SU-DHL-6 (cell line): ENCODE data around the gene IL10RB.

ENCODE experiments used
- H2AFZ ChIP-seq: fragments of 200-600 bp; sonication (generic); 2 replicates; pipeline ENCODE4 v1.6.1; 2014; ENCODE audit warnings: low read depth, mild to moderate bottlenecking, moderate library complexity, mixed read lengths, antibody characterized with exemption, low read length; ENCODE audit not compliant: severe bottlenecking
- H3F3A ChIP-seq: fragments of 200-600 bp; shearing (Covaris generic); 2 replicates; pipeline ENCODE4 v1.6.0; 2016; ENCODE audit warnings: antibody characterized with exemption, mild to moderate bottlenecking; ENCODE audit not compliant: insufficient read depth
- H3K27ac ChIP-seq: fragments of 200-600 bp; sonication (generic); 2 replicates; pipeline ENCODE4 v1.5.1; 2016; ENCODE audit warnings: low read depth, mild to moderate bottlenecking, low read length, moderate library complexity, mixed read lengths
- H3K27me3 ChIP-seq: fragments of 200-600 bp; sonication (generic), shearing (Covaris generic); 2 replicates; pipeline ENCODE4 v1.6.0; 2014; ENCODE audit warnings: mild to moderate bottlenecking, low read length
- H3K36me3 ChIP-seq: fragments of 200-600 bp; sonication (generic); 2 replicates; pipeline ENCODE4 v1.6.1; 2014; ENCODE audit warnings: mild to moderate bottlenecking, low read length, mixed read lengths
- H3K4me2 ChIP-seq: fragments of 300-600, 200-600 bp; shearing (Covaris generic), sonication (generic); 2 replicates; pipeline ENCODE4 v1.6.0; 2014; ENCODE audit warnings: low read length, low read depth, mild to moderate bottlenecking; ENCODE audit not compliant: poor library complexity, severe bottlenecking
- H3K4me3 ChIP-seq: fragments of 200-600 bp; sonication (generic); 2 replicates; pipeline ENCODE4 v1.5.1; 2014; ENCODE audit warnings: antibody characterized with exemption, low read length, mild to moderate bottlenecking, mixed read lengths; ENCODE audit not compliant: insufficient read depth, poor library complexity, severe bottlenecking
- H3K79me2 ChIP-seq: fragments of 200-600 bp; sonication (generic); 2 replicates; pipeline ENCODE4 v1.6.1; 2014; ENCODE audit warnings: mild to moderate bottlenecking, low read length, moderate library complexity; ENCODE audit not compliant: insufficient read depth
- H3K9ac ChIP-seq: fragments of 200-600 bp; sonication (generic); 2 replicates; pipeline ENCODE4 v1.7.0; 2014; ENCODE audit warnings: mild to moderate bottlenecking, low read length
- H3K9me2 ChIP-seq: fragments of 200-600 bp; sonication (generic); replicated peaks from 2 replicates; pipeline ENCODE4 v1.6.1; 2014; ENCODE audit warnings: low read length; ENCODE audit not compliant: insufficient read depth
- H3K9me3 ChIP-seq: fragments of 200-600 bp; sonication (generic); 2 replicates; pipeline ENCODE4 v1.6.1; 2014; ENCODE audit warnings: low read length, mixed read lengths; ENCODE audit not compliant: insufficient read depth
- H4K20me1 ChIP-seq: fragments of 200-600 bp; sonication (generic); 2 replicates; pipeline ENCODE4 v1.6.1; 2014; ENCODE audit warnings: low read depth, mild to moderate bottlenecking, antibody characterized with exemption, low read length, moderate library complexity, mixed read lengths
- EZH2phosphoT487 ChIP-seq: fragments of 200-600 bp; sonication (generic), shearing (Covaris generic); conservative IDR thresholded peaks from 2 replicates; pipeline ENCODE4 v1.6.1; 2018; ENCODE audit warnings: mild to moderate bottlenecking, antibody characterized with exemption, low read length, moderate library complexity, mixed read lengths
- TF ChIP-seq, protein P1 (sequence below): fragments of 200-600 bp; sonication (generic); IDR thresholded peaks from one replicate; pipeline ENCODE4 v1.5.1; 2017; ENCODE audit warnings: antibody characterized with exemption, mild to moderate bottlenecking, low read length, moderate library complexity; ENCODE audit not compliant: insufficient read depth, poor library complexity, severe bottlenecking

IL10RB gene

DNA sequence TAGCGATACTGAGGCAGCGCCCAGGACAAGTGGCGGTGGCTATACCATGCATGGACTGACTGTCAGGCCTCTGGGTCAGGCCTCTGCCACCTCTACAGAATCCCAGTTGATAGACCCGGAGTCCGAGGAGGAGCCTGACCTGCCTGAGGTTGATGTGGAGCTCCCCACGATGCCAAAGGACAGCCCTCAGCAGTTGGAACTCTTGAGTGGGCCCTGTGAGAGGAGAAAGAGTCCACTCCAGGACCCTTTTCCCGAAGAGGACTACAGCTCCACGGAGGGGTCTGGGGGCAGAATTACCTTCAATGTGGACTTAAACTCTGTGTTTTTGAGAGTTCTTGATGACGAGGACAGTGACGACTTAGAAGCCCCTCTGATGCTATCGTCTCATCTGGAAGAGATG is 3.2 kb upstream of the IL10RB start:
- no peak overlapping the region for H3K9ac ChIP-seq
- TF ChIP-seq, protein P1, sequence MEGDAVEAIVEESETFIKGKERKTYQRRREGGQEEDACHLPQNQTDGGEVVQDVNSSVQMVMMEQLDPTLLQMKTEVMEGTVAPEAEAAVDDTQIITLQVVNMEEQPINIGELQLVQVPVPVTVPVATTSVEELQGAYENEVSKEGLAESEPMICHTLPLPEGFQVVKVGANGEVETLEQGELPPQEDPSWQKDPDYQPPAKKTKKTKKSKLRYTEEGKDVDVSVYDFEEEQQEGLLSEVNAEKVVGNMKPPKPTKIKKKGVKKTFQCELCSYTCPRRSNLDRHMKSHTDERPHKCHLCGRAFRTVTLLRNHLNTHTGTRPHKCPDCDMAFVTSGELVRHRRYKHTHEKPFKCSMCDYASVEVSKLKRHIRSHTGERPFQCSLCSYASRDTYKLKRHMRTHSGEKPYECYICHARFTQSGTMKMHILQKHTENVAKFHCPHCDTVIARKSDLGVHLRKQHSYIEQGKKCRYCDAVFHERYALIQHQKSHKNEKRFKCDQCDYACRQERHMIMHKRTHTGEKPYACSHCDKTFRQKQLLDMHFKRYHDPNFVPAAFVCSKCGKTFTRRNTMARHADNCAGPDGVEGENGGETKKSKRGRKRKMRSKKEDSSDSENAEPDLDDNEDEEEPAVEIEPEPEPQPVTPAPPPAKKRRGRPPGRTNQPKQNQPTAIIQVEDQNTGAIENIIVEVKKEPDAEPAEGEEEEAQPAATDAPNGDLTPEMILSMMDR: no peak
- no peak for TF ChIP-seq EZH2phosphoT487
- H3K4me3 ChIP-seq: no peak overlapping the region
- no peak overlapping the region for H3K4me2 ChIP-seq
- no peaks in the 10 kb centered on the region for H3K9me2 ChIP-seq
- H4K20me1 ChIP-seq: no peaks in the 10 kb centered on the region
- peaks cover 45% of the 10 kb centered on the region for H3F3A ChIP-seq
- H3K27me3 ChIP-seq: no peaks in the 10 kb centered on the region
- H3K27ac ChIP-seq: no peak overlapping the region
- H3K9me3 ChIP-seq: no peaks in the 10 kb centered on the region
- H3K79me2 ChIP-seq: peaks cover 14% of the 10 kb centered on the region; the same call in 1 of the 2 replicates
- H2AFZ ChIP-seq: no peak overlapping the region
- H3K36me3 ChIP-seq: 0 out of 2 replicates have a peak, but pooled peaks cover 3% of the 10 kb centered on the region

DNA sequence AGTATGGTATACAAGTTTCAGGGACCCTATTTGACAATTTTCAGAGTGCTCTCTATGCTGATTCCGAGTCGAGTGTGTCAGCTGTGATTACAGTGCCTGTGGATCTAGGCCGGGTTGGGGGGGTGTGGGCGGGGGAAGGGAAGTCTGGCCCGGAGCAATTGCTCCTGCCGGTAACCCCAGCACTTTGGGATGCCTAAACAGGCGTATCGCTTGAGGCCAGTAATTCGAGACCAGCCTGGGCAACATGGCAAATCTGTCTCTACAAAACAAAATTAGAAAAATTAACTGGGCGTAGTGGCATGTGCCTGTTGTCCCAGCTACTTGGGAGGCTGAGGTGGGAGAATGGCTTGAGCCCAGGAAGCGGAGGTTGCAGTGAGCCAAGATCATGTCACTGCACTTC is 1.6 kb upstream of the IL10RB start:
- H3K79me2 ChIP-seq: peaks cover 18% of the 10 kb centered on the region; the same call in 1 of the 2 replicates
- no peaks in the 10 kb centered on the region for H3K9me3 ChIP-seq
- no peak overlapping the region for H3K4me2 ChIP-seq
- H3K27ac ChIP-seq: no peak overlapping the region
- H4K20me1 ChIP-seq: no peaks in the 10 kb centered on the region
- no peak overlapping the region for H3K9ac ChIP-seq
- H3K27me3 ChIP-seq: no peaks in the 10 kb centered on the region
- H3K36me3 ChIP-seq: 0 out of 2 replicates have a peak, but pooled peaks cover 2% of the 10 kb centered on the region
- H3K4me3 ChIP-seq: no peak overlapping the region
- no peaks in the 10 kb centered on the region for H3K9me2 ChIP-seq
- TF ChIP-seq EZH2phosphoT487: no peak
- TF ChIP-seq, protein P1: no peak
- peaks cover 60% of the 10 kb centered on the region for H3F3A ChIP-seq
- H2AFZ ChIP-seq: no peak overlapping the region

DNA sequence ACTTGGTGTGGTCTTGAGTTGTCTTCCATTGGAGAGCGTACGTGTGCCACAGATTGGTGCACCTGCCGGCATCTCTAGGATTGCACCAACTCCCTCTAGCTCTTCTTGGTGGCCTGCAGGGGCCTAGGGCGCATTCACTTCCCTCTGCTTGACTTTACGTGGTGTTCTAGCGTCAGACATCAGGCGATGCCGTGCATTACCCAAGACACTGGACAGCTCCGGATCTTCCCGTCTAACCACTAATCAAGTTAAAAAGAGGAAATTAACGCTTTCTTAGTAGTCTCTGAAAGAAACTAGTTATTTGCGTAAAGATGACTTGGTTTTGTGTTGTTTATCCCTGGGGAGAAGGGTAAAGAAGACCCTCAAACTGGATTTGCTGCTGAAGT is 510 bp upstream of the IL10RB start:
- Histone ChIP-seq H3K4me3 (peak overlapping the region; percentile 65), H3K9ac (peak overlapping the region; percentile 81), H3K36me3 (0 out of 2 replicates have a peak, but pooled peaks cover 4% of the 10 kb centered on the region), H3K4me2 (peak overlapping the region; percentile 82), H3K79me2 (peaks cover 22% of the 10 kb centered on the region; the same call in 1 of the 2 replicates), H3K9me3 (no peaks in the 10 kb centered on the region), H3K27me3 (no peaks in the 10 kb centered on the region), H2AFZ (peak overlapping the region; percentile 25), H3F3A (peaks cover 50% of the 10 kb centered on the region), H4K20me1 (no peaks in the 10 kb centered on the region), H3K27ac (peak overlapping the region; percentile 78), H3K9me2 (no peaks in the 10 kb centered on the region)
- TF ChIP-seq EZH2phosphoT487: no peak
- TF ChIP-seq, protein P1: no peak
